Fibroblast of villous mesenchyme (primary cell): ENCODE measurements around the gene PODXL. TPM values are rescaled to one million over a fixed set of nuclear protein-coding genes. Genes with fewer than 3 reads are reported as not detected.

Source experiments
- DNase-seq: peaks from one replicate; pipeline ENCODE4 v3.0.0-alpha.2; 2010; ENCODE audit warnings: low read depth
- H3K4me3 ChIP-seq: 2 replicates; pipeline ENCODE4 v1.5.1; 2011; ENCODE audit warnings: low read depth, mild to moderate bottlenecking, low read length
- CTCF ChIP-seq: IDR thresholded peaks from 2 replicates; pipeline ENCODE4 v1.5.1; 2012; ENCODE audit warnings: low read depth, mild to moderate bottlenecking, low read length; ENCODE audit not compliant: insufficient read depth
- total RNA-seq: library from RNA; depleted of rRNA; stranded (reverse); fragments of >200 nt; gene quantifications from 2 replicates; pipeline ENCODE4 v1.2.3, GENCODE V29; 2012

Gene PODXL
- total RNA-seq, 1 donor: 17.3 TPM

GRCh38 chr7:131495669-131496498 is 60.5 kb downstream of the PODXL start:
- no peak for TF ChIP-seq CTCF
- DNase-seq: no peak
- H3K4me3 ChIP-seq: no peak overlapping the region

DNA sequence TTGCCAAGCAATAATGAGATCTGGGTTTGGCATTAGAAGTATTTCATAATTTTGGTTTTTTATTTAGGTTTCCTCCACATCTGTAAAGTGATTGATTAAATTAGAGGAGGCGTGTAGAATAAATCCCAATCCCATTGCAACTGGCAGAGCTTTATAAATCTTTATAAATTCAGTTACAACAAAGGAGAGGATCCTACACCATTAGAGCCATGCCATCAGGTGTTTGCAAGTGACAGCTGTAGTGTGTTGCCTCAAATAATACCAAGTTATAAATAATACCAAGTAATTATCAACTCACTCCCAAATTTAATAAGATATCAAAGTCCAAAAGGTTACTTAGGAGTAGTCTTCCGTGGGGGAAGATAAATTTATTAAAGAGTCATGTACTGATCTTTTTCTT is 62.2 kb downstream of the PODXL start:
- H3K4me3 ChIP-seq: no peak overlapping the region
- TF ChIP-seq CTCF: no peak
- no peak for DNase-seq

DNA sequence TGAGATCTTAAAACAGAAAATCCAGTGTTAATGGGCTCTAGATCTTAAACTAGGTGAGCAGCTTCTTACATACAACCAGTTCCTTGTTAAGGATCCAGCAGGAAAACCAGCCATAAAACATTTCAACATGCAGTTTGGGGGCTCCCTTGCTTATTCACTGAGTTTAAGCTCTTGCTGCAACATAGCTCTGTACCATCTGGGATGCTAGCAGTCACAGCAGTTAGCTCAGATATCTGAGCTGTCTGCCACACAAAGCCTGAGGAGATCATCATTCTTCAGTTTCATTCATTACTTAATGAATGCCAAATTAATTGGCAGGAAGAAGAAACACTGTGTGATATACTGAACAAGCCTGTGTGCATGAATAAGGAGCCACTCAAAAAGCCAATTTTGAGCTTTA is 62.8 kb downstream of the PODXL start:
- no peak for DNase-seq
- no peak overlapping the region for H3K4me3 ChIP-seq
- no peak for TF ChIP-seq CTCF

DNA sequence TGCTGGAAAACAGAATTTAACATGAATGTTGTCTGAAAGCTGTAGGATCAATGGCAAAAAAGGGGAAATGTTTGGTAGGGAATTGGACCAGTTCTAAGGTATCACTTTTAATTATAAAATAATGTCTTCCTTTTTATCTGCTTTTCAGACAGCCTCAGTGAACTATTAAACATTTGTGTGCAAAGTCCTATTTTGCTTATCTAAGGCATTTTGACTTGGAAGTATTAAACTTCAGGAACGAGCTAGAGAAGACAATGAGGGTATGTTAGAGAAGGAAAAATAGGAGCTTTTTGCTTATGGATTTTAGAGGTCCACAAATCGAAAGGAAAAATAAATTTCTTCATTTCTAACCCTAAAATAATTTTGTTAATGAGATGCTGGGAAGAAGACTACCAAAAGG is 63.3 kb downstream of the PODXL start:
- no peak overlapping the region for H3K4me3 ChIP-seq
- TF ChIP-seq CTCF: no peak
- no peak for DNase-seq

DNA sequence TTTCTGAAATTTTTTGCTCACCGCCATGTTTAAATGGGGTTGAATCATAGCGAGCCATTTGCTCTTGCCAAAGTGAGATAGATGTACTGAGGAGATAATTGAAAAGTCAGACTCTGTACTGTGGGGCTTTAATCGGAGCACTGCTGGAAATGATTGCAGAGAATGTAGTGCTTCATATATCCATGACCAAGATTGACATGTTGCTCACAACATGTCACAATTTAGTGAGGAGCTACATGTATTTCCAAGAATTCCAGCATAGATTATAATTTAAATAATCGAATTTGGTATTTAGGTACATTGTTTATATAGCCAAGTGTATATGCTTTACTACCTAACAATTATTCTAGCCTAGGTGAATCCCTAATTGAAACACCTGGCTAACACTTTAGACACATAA is 66.5 kb downstream of the PODXL start:
- TF ChIP-seq CTCF: no peak
- no peak for DNase-seq
- no peak overlapping the region for H3K4me3 ChIP-seq

DNA sequence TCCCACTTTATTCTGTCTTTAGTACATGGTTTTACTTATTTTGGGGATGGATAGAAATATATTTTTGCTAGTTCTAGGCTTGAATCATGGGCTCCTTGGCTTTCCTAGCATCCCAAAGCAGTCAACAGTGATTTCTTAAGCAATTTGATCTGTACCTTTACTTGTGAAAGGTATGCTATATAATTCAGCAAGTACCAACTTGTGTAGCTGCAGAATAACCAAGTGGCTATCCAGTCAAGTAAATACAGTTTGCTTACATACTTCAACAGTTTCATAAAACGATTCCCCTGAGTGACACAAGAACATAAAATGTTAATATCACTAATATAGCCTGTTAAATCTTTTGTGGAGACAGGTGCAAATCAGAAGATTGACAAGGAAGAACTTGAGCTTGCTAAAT is 67.2 kb downstream of the PODXL start:
- no peak overlapping the region for H3K4me3 ChIP-seq
- no peak for DNase-seq
- no peak for TF ChIP-seq CTCF

DNA sequence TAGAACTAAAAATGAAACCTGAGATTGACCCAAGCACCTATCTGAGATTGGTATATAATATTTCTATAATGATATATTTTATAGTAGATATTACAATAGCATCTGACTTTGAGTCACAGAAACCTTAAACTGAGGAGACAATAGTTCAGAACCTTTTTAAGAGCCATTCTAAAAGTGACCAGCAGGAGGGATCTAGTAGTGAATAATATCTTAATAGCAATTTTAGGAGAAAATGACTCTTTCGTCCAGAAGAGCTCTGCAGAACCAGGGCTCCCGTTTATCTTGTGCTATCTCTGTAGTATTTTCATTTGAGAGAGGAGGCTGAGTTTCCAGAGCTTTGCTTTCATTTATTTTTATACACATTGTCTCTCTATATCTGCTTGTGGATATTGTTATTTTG is 68.1 kb downstream of the PODXL start:
- H3K4me3 ChIP-seq: no peak overlapping the region
- no peak for DNase-seq
- TF ChIP-seq CTCF: peak; percentile 40
